ENCODE data around the gene TEAD3.
A peak's percentile ranks its signal among the peaks of the same experiment; 100 is the strongest.

Gene TEAD3

GRCh38 chr6:35512006-35512405 lies 15.1 kb upstream of the TEAD3 start:
- DNase-seq, result no peak

- no peak for DNase-seq
Measured at GRCh38 chr6:35511562-35511941, 14.7 kb upstream of the TEAD3 start.

GRCh38 chr6:35510916-35511561 lies 14.2 kb upstream of the TEAD3 start:
- DNase-seq, result no peak

GRCh38 chr6:35508542-35508941 lies 11.7 kb upstream of the TEAD3 start:
- no peak for DNase-seq

- no peak for DNase-seq
Measured at GRCh38 chr6:35508027-35508426, 11.1 kb upstream of the TEAD3 start.

GRCh38 chr6:35507221-35507620 lies 10.3 kb upstream of the TEAD3 start:
- DNase-seq, result no peak

GRCh38 chr6:35506536-35506935 lies 9.7 kb upstream of the TEAD3 start:
- no peak for DNase-seq

GRCh38 chr6:35505999-35506412 lies 9.1 kb upstream of the TEAD3 start:
- no peak for DNase-seq

GRCh38 chr6:35503534-35503933 lies 6.7 kb upstream of the TEAD3 start:
- no peak for DNase-seq

- no peak for DNase-seq
Measured at GRCh38 chr6:35501784-35502183, 4.9 kb upstream of the TEAD3 start.

GRCh38 chr6:35500782-35501181 lies 3.9 kb upstream of the TEAD3 start:
- DNase-seq, result no peak

- no peak for DNase-seq
Measured at GRCh38 chr6:35499372-35499771, 2.5 kb upstream of the TEAD3 start.

GRCh38 chr6:35498422-35499067 lies 1.7 kb upstream of the TEAD3 start:
- DNase-seq, result no peak

- DNase-seq, result peak; percentile 48
Measured at GRCh38 chr6:35497571-35498421, 917 bp upstream of the TEAD3 start.

GRCh38 chr6:35496036-35496840 lies 641 bp downstream of the TEAD3 start:
- DNase-seq, result no peak

GRCh38 chr6:35495258-35496035 lies 1.4 kb downstream of the TEAD3 start:
- DNase-seq, result no peak

GRCh38 chr6:35494161-35494563 lies 2.7 kb downstream of the TEAD3 start:
- DNase-seq, result no peak

- no peak for DNase-seq
Measured at GRCh38 chr6:35493307-35493983, 3.4 kb downstream of the TEAD3 start.

- no peak for DNase-seq
Measured at GRCh38 chr6:35492974-35493284, 4.0 kb downstream of the TEAD3 start.

GRCh38 chr6:35492258-35492973 lies 4.5 kb downstream of the TEAD3 start:
- no peak for DNase-seq

GRCh38 chr6:35491558-35492257 lies 5.2 kb downstream of the TEAD3 start:
- no peak for DNase-seq

All from activated CD4-positive, CD25-positive, alpha-beta regulatory T cell treated with anti-CD3 and anti-CD28 coated beads, Interleukin-2, amount 50 U/mL, for 72 hours (primary cell).